ENCODE results near the gene ABCC9.
A peak's percentile ranks its signal among the peaks of the same experiment; 100 is the strongest.

- TF ChIP-seq CTCF (IDR thresholded peaks at IDR 0.05 in 4 of 5, conservative IDR thresholded peaks at IDR 0.05 in 1 of 5) (no peak), POLR2A (IDR thresholded peaks at IDR 0.05) (peak in 1 of 2 donors; percentile 52)
These were observed 1.8 kb downstream of the ABCC9 start for GRCh38 chr12:21939435-21939834.
